Measurements from ENCODE around the gene HEY2. TPM values are rescaled to one million over a fixed set of nuclear protein-coding genes. Genes with fewer than 3 reads are reported as not detected.

HEY2 gene
- total and polyA plus RNA-seq, 10 donors = 0.59 to 3.7 (median 1.6) TPM

GRCh38 chr6:125797886-125798444, 48.5 kb downstream of the HEY2 start:
- WGBS, 5 donors = 65 to 77% (median 74%) methylated on average over 3 of the region's 3 CpGs
- Histone ChIP-seq H3K4me3 (peak overlapping the region in 1 of 8 donors; percentile 5), H3K27ac (peak overlapping the region in 4 of 8 donors; percentile 44 to 77 (median 68)), H3K27me3 (replicated peaks in 1 of 7) (no peaks in the 10 kb centered on the region), H3K4me1 (peaks cover 23 to 96% (median 69%) of the 10 kb centered on the region in 6 donors), H3K36me3 (peaks cover 0 to 17% (median 0%) of the 10 kb centered on the region in 6 donors), H3K9me3 (no peaks in the 10 kb centered on the region)
- DNase-seq = no peak
- no peak for TF ChIP-seq POLR2A (IDR thresholded peaks at IDR 0.05)
- no peak for TF ChIP-seq POLR2AphosphoS5 (IDR thresholded peaks at IDR 0.05)
- no peak for TF ChIP-seq CTCF (IDR thresholded peaks at IDR 0.05 in 8 of 11, conservative IDR thresholded peaks at IDR 0.05 in 3 of 11)
- intact Hi-C loops (cut with DNase I; ENCODE audit: low total_unique reads) = no loop called here

GRCh38 chr6:125798734-125799508, 49.5 kb downstream of the HEY2 start:
- Histone ChIP-seq H3K4me1 (peaks cover 31 to 96% (median 70%) of the 10 kb centered on the region in 6 donors), H3K36me3 (peaks cover 0 to 17% (median 0%) of the 10 kb centered on the region in 6 donors), H3K27me3 (replicated peaks in 1 of 7) (no peaks in the 10 kb centered on the region), H3K9me3 (no peaks in the 10 kb centered on the region), H3K27ac (peak overlapping the region; percentile 10 to 77 (median 64)), H3K4me3 (peak overlapping the region in 1 of 8 donors; percentile 20)
- 67 to 78% (median 71%) methylated on average over 5 of the region's 5 CpGs for WGBS, 5 donors
- TF ChIP-seq CTCF (IDR thresholded peaks at IDR 0.05 in 8 of 11, conservative IDR thresholded peaks at IDR 0.05 in 3 of 11) (no peak), POLR2AphosphoS5 (IDR thresholded peaks at IDR 0.05) (no peak), POLR2A (IDR thresholded peaks at IDR 0.05) (no peak)
- intact Hi-C loops (cut with DNase I; ENCODE audit: low total_unique reads) = no loop called here
- no peak for DNase-seq

GRCh38 chr6:125802383-125802782, 53.0 kb downstream of the HEY2 start:
- intact Hi-C loops (cut with DNase I; ENCODE audit: low total_unique reads) = no loop called here
- 81 to 87% (median 84%) methylated on average over 2 of the region's 2 CpGs for WGBS, 5 donors

GRCh38 chr6:125802943-125803377, 53.5 kb downstream of the HEY2 start:
- Histone ChIP-seq H3K27ac (peak overlapping the region; percentile 8 to 82 (median 78)), H3K9me3 (no peaks in the 10 kb centered on the region), H3K36me3 (peaks cover 0 to 11% (median 0%) of the 10 kb centered on the region in 6 donors), H3K4me1 (peaks cover 26 to 100% (median 73%) of the 10 kb centered on the region in 6 donors), H3K27me3 (replicated peaks in 1 of 7) (no peaks in the 10 kb centered on the region), H3K4me3 (no peak overlapping the region)
- TF ChIP-seq CTCF (IDR thresholded peaks at IDR 0.05 in 8 of 11, conservative IDR thresholded peaks at IDR 0.05 in 3 of 11) (no peak), POLR2AphosphoS5 (IDR thresholded peaks at IDR 0.05) (peak in 1 of 3 donors; percentile 46)
- no peak for DNase-seq
- 6 to 18% (median 14%) methylated on average over 4 of the region's 4 CpGs for WGBS, 5 donors
- intact Hi-C loops (cut with DNase I; ENCODE audit: low total_unique reads) = no loop called here

More at GRCh38 chr6:125802383-125802782, 53.0 kb downstream of the HEY2 start:
- Histone ChIP-seq H3K27me3 (replicated peaks in 1 of 7) (no peaks in the 10 kb centered on the region), H3K4me1 (peaks cover 27 to 100% (median 75%) of the 10 kb centered on the region in 6 donors), H3K9me3 (no peaks in the 10 kb centered on the region), H3K4me3 (no peak overlapping the region), H3K27ac (peak overlapping the region in 7 of 8 donors; percentile 44 to 82 (median 78)), H3K36me3 (peaks cover 0 to 13% (median 0%) of the 10 kb centered on the region in 6 donors)
- DNase-seq = no peak
- no peak for TF ChIP-seq POLR2AphosphoS5 (IDR thresholded peaks at IDR 0.05)
